Measurements from ENCODE around the gene RHNO1. TPM values are rescaled to one million over a fixed set of nuclear protein-coding genes. Genes with fewer than 3 reads are reported as not detected.

RHNO1 gene, protein sequence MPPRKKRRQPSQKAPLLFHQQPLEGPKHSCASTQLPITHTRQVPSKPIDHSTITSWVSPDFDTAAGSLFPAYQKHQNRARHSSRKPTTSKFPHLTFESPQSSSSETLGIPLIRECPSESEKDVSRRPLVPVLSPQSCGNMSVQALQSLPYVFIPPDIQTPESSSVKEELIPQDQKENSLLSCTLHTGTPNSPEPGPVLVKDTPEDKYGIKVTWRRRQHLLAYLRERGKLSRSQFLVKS
- total RNA-seq, result 10.6 and 12.5 TPM in 2 replicates

DNA sequence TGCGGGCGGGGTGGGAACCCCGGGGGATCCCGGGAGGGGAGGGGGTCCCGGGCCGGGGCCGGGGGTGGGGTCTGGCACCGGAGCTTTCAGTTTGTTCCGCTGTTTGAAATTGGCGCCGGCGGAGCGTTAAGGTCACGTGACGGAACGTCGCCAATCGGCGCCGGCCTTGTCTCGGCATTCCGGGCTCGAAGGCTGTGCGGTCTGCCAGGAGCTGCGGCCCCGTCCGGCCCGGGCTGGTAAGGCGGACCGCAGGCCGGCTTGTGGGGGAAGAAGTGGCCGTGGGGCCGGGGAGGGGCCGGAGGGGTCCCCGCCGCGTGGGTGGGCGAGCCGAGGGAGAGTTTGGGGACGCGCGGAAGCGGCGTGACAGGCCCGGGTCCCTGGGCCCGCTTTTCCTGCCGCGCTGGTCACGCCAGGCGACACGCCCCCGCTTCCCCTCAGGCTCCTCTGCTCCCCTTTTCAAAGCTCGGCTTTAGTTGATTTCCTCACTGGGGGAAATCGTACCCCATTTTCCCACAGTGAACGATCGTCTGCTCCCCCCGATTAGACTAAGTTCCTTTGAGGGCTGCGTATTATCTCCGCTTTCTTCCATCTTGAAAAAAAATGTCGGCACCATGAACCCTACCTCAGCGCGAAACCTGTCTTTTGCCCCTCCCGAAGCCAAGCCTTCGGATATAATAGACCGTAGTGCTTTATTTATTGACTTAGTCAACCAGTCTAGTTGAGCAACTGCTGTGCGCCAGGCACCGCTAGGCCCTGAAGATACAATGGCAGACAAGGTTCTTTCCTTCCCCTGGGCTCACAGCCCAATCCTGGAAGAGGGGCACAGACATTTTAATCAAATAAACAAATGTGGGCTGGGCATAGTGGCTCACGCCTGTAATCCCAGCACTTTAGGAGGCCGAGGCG lies at the start of gene RHNO1, which contains the start of gene FOXM1:
RHNO1 (plus strand) TSS at position 177 of the 906 bp plus-strand sequence. CDS start 8,144 bp downstream, outside the sequence.
FOXM1 (minus strand) TSS at position 128 of the 906 bp plus-strand sequence. CDS start 2,696 bp downstream, outside the sequence.

DNA sequence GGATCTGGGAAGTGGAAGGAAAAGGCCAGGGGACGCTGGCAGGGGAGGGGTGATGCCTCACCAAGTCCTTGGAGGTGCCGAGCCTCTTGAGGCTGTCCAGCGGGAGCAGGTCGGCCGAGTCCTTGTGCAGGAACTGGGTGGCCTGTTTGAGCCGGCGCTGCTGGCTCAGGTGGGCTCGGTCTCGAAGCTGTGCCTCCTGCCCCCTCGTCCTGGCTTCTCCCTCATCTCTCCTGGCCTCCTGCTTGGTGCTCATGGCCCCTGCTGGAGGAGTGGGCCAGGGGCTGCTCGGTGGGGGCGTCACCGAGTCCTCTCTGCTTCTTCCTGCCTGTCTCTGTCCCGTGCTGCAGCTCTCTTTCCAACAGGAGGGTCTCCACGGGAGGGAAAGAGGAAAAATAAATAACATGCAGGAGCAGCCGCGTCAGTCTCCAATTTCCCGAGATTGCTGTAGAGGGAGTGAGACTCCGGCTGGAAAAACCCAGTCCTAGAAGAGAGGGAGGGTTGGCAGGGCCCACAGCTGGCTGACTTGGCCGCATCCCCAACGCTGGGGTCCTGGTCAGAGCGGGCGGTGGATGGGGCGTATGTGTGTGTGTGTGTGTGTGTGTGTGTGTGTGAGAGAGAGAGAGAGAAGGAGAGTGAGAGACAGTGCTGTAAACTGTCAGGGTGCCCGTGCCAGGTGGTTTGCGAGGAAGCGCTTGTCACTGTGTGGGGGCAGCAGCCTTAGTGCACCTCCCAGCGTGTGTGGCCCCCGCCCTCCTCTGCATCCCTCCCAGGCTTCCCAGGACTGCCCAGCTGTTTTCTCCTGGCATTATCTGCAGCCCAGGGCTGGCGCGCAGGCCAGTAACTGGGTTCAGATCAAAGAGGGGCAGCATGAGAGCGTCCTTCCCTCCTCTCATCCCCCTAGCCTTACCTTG lies 42.2 kb upstream of the RHNO1 start, which contains the start of gene NRIP2:
NRIP2 (minus strand) TSS at position 455 of the 911 bp plus-strand sequence; CDS start at position 403, 52 bp downstream.

DNA sequence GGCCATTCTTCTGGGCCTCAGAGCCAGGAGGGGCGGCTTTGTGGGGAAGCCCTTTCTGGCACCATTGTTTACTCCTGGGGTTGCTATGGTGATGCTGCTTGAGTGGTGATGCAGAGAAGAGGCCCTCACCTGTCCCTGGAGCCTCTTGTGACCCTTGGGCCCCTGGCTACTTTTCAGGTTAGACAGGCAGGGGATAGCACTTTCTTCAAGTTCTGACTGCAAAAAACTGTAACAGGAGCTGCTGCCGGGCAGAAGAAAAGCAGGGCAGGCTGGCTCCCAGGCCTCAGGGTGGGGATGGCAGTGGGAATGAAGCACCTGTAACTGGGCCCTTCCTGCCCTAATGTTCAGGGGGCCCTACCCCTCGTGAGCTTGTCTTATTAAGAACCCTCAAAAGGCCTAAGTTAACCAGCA lies 20.0 kb upstream of the RHNO1 start, which contains the start of gene TEX52:
TEX52 (minus strand) TSS at position 19 of the 411 bp plus-strand sequence; CDS start at position 6, 13 bp downstream.

DNA sequence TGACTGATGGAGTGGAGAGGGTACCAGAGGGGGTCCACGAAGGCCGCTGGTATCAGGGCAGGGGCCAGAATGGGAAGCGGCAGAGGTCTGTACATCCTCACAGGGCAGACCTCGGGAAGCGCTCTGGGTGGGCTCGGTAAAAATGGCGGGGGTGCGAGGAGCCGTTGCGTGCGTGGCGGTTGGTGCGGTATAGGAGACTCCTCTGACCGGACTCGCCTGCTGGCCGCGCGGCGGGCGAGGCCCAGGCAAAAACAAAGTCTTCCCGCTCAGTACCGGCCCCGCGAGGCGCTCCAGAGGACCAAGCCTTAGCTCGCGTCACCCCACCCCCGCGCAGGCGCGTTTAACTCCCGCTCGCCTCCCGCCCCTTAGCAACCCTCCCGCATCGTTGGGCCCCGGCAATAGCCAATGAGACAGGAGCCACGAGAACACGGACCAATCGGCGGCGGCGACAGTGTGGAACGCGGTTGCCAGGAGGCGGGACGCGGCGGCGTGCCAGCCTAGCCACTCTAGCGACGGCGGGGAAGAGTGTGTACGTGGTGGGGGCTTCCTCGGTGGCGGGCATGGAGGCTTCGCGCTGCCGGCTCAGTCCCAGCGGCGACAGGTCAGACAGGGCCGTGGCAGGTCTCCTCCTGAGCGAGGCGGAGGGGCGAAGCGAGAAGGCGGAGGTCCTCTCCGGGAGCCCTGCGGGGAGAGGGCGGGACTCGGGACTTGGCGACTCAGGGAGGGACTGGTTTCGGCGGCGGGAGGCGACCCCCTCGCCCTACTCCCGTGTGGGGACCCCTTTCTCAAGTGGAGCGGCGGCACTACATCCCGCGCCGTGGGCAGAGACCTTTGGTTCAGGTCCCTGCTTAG lies 13.6 kb downstream of the RHNO1 start, which contains the start of gene TULP3:
TULP3 (plus strand) TSS at position 504 of the 852 bp plus-strand sequence; CDS start at position 561, 57 bp downstream.

Other genes starting within 250 kb of the RHNO1 start
- 19.0 and 25.3 TPM in 2 replicates for gene FKBP4, start 82.3 kb upstream of the RHNO1 start, total RNA-seq
- gene ITFG2, start 64.6 kb upstream of the RHNO1 start, total RNA-seq, result 11.2 and 12.1 TPM in 2 replicates
- gene NRIP2, start 42.2 kb upstream of the RHNO1 start, total RNA-seq, result 0.56 and 3.7 TPM in 2 replicates
- gene TEX52, start 20.2 kb upstream of the RHNO1 start, total RNA-seq, result not detected in 2 replicates
- gene FOXM1, start within 50 bp of the RHNO1 start, total RNA-seq, result 2.6 and 4.2 TPM in 2 replicates
- 20.8 and 25.0 TPM in 2 replicates for gene TULP3, start 13.7 kb downstream of the RHNO1 start, total RNA-seq
- 9.7 and 15.5 TPM in 2 replicates for gene TEAD4, start 82.2 kb downstream of the RHNO1 start, total RNA-seq
- gene TSPAN9, start 200.2 kb downstream of the RHNO1 start, total RNA-seq, result 22.4 and 23.5 TPM in 2 replicates